GM23338 (cell line): ENCODE data around the gene SMIM15. TPM values are rescaled to one million over a fixed set of nuclear protein-coding genes. Genes with fewer than 3 reads are reported as not detected.

Experiments used
- ATAC-seq: fragments of 200-7000 bp; cut with Tn5 transposase; 3 replicates; pipeline ENCODE4 v1.9.1; 2020
- DNase-seq: peaks from one replicate; pipeline ENCODE4 v3.0.0-alpha.2; 2015; ENCODE audit warnings: low spot score
- H2AFZ ChIP-seq: fragments of 200-600 bp; sonication (generic); 2 replicates; pipeline ENCODE4 v1.8.0; 2016; ENCODE audit warnings: antibody characterized with exemption, mild to moderate bottlenecking, moderate library complexity
- H3F3A ChIP-seq: fragments of 200-600 bp; sonication (generic); replicated peaks from 2 replicates; pipeline ENCODE4 v1.8.0; 2017; ENCODE audit warnings: antibody characterized with exemption, mixed run types, low read depth
- H3K27ac ChIP-seq: fragments of 200-600 bp; sonication (generic); 2 replicates; pipeline ENCODE4 v1.6.1; 2016; ENCODE audit warnings: low read depth
- H3K27me3 ChIP-seq: fragments of 200-600 bp; sonication (generic); 2 replicates; pipeline ENCODE4 v1.8.0; 2016; ENCODE audit warnings: mild to moderate bottlenecking, mixed run types, moderate library complexity; ENCODE audit not compliant: insufficient read depth
- H3K36me3 ChIP-seq: fragments of 200-600 bp; sonication (generic); 2 replicates; pipeline ENCODE4 v1.8.0; 2016; ENCODE audit warnings: mild to moderate bottlenecking; ENCODE audit not compliant: insufficient read depth
- H3K4me1 ChIP-seq: fragments of 200-600 bp; sonication (generic); 2 replicates; pipeline ENCODE4 v1.8.0; 2016; ENCODE audit warnings: mild to moderate bottlenecking, moderate library complexity; ENCODE audit not compliant: insufficient read depth
- H3K4me2 ChIP-seq: fragments of 200-600 bp; sonication (generic); 2 replicates; pipeline ENCODE4 v1.7.1; 2017; ENCODE audit warnings: mixed run types
- H3K4me3 ChIP-seq: fragments of 200-600 bp; sonication (generic); 2 replicates; pipeline ENCODE4 v1.6.1; 2016; ENCODE audit warnings: mixed run types
- H3K79me2 ChIP-seq: fragments of 200-600 bp; sonication (generic); replicated peaks from 2 replicates; pipeline ENCODE4 v1.8.0; 2017; ENCODE audit warnings: mild to moderate bottlenecking; ENCODE audit not compliant: insufficient read depth
- H3K9me2 ChIP-seq: fragments of 200-600 bp; sonication (generic); 2 replicates; pipeline ENCODE4 v1.8.0; 2017; ENCODE audit not compliant: insufficient read depth
- H4K20me1 ChIP-seq: fragments of 200-600 bp; sonication (generic); replicated peaks from 2 replicates; pipeline ENCODE4 v1.8.0; 2017; ENCODE audit warnings: mild to moderate bottlenecking; ENCODE audit not compliant: insufficient read depth
- H3K27ac Mint-ChIP-seq: 2 replicates; pipeline ENCODE4 v1.8.0; 2020; ENCODE audit warnings: inconsistent platforms, mild to moderate bottlenecking, moderate library complexity, mixed read lengths
- H3K27me3 Mint-ChIP-seq: 3 replicates; pipeline ENCODE4 v1.8.0; 2022; ENCODE audit warnings: low read depth, mild to moderate bottlenecking, moderate library complexity, mixed read lengths, inconsistent platforms; ENCODE audit not compliant: insufficient read depth, poor library complexity
- H3K36me3 Mint-ChIP-seq: 3 replicates; pipeline ENCODE4 v1.8.0; 2021; ENCODE audit warnings: low read depth, mild to moderate bottlenecking, inconsistent platforms, moderate library complexity, mixed read lengths
- H3K4me1 Mint-ChIP-seq: 3 replicates; pipeline ENCODE4 v1.8.0; 2020; ENCODE audit warnings: mild to moderate bottlenecking, inconsistent platforms, mixed read lengths
- H3K4me3 Mint-ChIP-seq: 3 replicates; pipeline ENCODE4 v1.8.0; 2021; ENCODE audit warnings: moderate library complexity, mild to moderate bottlenecking, inconsistent platforms, mixed read lengths
- H3K9me3 Mint-ChIP-seq: 3 replicates; pipeline ENCODE4 v1.8.0; 2020; ENCODE audit warnings: moderate library complexity, mild to moderate bottlenecking, inconsistent platforms, mixed read lengths
- EZH2phosphoT487 ChIP-seq: fragments of 200-600 bp; sonication (generic); IDR thresholded peaks from one replicate; pipeline ENCODE4 v1.8.1; 2018; ENCODE audit warnings: antibody characterized with exemption; ENCODE audit not compliant: unreplicated experiment
- NANOG ChIP-seq: IDR thresholded peaks from 2 replicates; pipeline ENCODE4 v1.6.1; 2016; ENCODE audit warnings: antibody characterized with exemption, borderline replicate concordance
- STAT1 ChIP-seq: IDR thresholded peaks from one replicate; pipeline ENCODE4 v1.6.1; 2016; ENCODE audit warnings: antibody characterized with exemption; ENCODE audit not compliant: unreplicated experiment
- polyA plus RNA-seq: library from polyadenylated mRNA; unstranded; fragments of >200 nt; fragmentation: Nextera tagmentation; extraction: Ambion mirVana; gene quantifications from 2 replicates; pipeline ENCODE4 v1.2.1, GENCODE V29; 2016
- total RNA-seq: library from RNA; depleted of rRNA; stranded (reverse); fragments of >200 nt; shearing (Covaris generic); gene quantifications from 2 replicates; pipeline ENCODE4 v1.2.3, GENCODE V29; 2014
- TF ChIP-seq, protein P1 (sequence below), 2 experiments: fragments of 200-600 bp in 1 of 2; sonication (generic) in 1 of 2; conservative IDR thresholded peaks; 2 replicates each; pipeline versions ENCODE4 v1.5.1 to v1.6.1; 2016 to 2017; ENCODE audit warnings: antibody characterized with exemption in 2 of 2, low read depth in 2 of 2, mild to moderate bottlenecking in 2 of 2, moderate library complexity in 1 of 2
- TF ChIP-seq, protein P2 (sequence below): IDR thresholded peaks from one replicate; pipeline ENCODE4 v1.6.1; 2018; ENCODE audit warnings: antibody characterized with exemption; ENCODE audit not compliant: unreplicated experiment

SMIM15 gene
- total and polyA plus RNA-seq, 2 experiments from 2014 or later, result 33.4 to 53.9 TPM

DNA sequence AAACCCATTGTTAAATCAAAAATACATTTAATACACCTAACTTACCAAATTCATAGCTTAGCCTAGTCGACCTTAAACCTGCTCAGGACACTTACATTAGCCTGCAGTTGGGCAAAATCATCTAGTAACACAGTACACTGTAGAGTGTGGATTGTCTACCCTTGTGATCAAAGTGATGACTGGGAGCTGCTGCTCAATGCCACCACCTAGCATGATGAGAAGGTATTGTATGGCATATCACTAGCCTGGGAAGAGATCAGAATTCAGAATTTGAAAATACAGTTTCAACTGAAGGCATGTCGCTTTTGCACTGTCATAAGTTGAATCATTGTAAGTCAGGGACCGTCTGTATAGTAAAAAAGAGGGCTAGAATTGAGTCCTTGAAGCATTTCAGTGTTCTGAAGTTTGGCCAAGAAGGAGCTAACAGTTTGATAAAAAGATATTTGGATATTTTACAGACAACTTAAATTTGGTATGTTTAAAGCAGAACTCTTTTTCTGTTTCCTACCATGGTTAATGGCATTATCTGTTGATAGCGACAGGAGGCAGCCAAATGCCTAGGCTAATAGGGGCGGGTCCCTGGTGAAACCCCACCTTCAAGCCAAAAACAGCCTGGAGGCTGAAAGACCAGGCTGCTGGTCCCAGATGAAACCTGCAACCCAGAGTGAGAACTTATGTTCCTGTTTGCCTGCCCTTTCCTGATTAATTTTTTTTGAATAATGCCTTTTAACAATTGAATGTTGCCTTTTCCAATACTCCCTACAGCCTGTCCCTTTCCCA lies 23.0 kb downstream of the SMIM15 start:
- no peaks in the 10 kb centered on the region for H4K20me1 ChIP-seq
- H3K27ac Mint-ChIP-seq, result no peak overlapping the region
- no peaks in the 10 kb centered on the region for H3K36me3 Mint-ChIP-seq
- no peak overlapping the region for H3K4me3 ChIP-seq
- H3K4me3 Mint-ChIP-seq, result no peak overlapping the region
- H2AFZ ChIP-seq, result no peak overlapping the region
- H3K27me3 Mint-ChIP-seq, result peaks cover 5% of the 10 kb centered on the region
- no peaks in the 10 kb centered on the region for H3K9me2 ChIP-seq
- no peaks in the 10 kb centered on the region for H3K79me2 ChIP-seq
- H3K4me2 ChIP-seq, result no peak overlapping the region
- ATAC-seq (peak; percentile 72), DNase-seq (peak; percentile 47)
- no peaks in the 10 kb centered on the region for H3K27me3 ChIP-seq
- H3F3A ChIP-seq, result no peaks in the 10 kb centered on the region
- H3K4me1 ChIP-seq, result no peaks in the 10 kb centered on the region; the same call in 1 of the 2 replicates
- H3K27ac ChIP-seq, result no peak overlapping the region
- peaks cover 3% of the 10 kb centered on the region; the same call in 2 of the 3 replicates for H3K4me1 Mint-ChIP-seq
- H3K36me3 ChIP-seq, result no peaks in the 10 kb centered on the region
- TF ChIP-seq, protein P1, sequence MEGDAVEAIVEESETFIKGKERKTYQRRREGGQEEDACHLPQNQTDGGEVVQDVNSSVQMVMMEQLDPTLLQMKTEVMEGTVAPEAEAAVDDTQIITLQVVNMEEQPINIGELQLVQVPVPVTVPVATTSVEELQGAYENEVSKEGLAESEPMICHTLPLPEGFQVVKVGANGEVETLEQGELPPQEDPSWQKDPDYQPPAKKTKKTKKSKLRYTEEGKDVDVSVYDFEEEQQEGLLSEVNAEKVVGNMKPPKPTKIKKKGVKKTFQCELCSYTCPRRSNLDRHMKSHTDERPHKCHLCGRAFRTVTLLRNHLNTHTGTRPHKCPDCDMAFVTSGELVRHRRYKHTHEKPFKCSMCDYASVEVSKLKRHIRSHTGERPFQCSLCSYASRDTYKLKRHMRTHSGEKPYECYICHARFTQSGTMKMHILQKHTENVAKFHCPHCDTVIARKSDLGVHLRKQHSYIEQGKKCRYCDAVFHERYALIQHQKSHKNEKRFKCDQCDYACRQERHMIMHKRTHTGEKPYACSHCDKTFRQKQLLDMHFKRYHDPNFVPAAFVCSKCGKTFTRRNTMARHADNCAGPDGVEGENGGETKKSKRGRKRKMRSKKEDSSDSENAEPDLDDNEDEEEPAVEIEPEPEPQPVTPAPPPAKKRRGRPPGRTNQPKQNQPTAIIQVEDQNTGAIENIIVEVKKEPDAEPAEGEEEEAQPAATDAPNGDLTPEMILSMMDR (conservative IDR thresholded peaks at IDR 0.05; ENCODE audit: low read depth in 2 of 2), result peak; percentile 32 to 35; a peak in 3 of 4 replicates
- TF ChIP-seq STAT1, result no peak
- H3K9me3 Mint-ChIP-seq, result no peaks in the 10 kb centered on the region

DNA sequence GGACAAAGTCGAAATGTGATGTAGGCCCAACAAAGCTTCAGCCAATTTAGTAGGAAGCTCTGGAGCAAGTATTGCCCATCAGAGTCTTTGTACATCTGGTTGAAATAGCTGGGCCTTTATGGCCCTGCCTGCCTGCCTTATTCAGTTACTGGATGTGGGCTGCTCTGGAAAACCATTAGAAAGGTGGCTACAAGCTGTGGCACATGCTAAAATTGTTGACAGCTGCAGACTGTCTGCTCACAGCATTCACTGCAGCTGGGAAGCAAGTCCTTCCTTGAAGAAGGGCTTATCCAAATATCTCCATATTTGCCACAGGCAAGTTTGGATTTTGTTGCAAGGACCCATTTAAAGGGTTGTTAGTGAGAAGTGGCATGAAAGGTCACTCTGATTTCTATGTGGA lies 24.4 kb downstream of the SMIM15 start:
- Histone ChIP-seq H3K4me3 (no peak overlapping the region), H3K4me2 (no peak overlapping the region), H2AFZ (no peak overlapping the region), H3K79me2 (no peaks in the 10 kb centered on the region), H3F3A (no peaks in the 10 kb centered on the region), H3K9me2 (no peaks in the 10 kb centered on the region), H3K36me3 (no peaks in the 10 kb centered on the region), H3K27me3 (no peaks in the 10 kb centered on the region), H4K20me1 (no peaks in the 10 kb centered on the region), H3K27ac (no peak overlapping the region), H3K4me1 (no peaks in the 10 kb centered on the region; the same call in 1 of the 2 replicates)
- peaks cover 4% of the 10 kb centered on the region; the same call in 2 of the 3 replicates for H3K4me1 Mint-ChIP-seq
- H3K9me3 Mint-ChIP-seq, result no peaks in the 10 kb centered on the region
- H3K4me3 Mint-ChIP-seq, result no peak overlapping the region
- ATAC-seq, result no peak
- H3K36me3 Mint-ChIP-seq, result no peaks in the 10 kb centered on the region
- peaks cover 5% of the 10 kb centered on the region for H3K27me3 Mint-ChIP-seq
- TF ChIP-seq EZH2phosphoT487 (no peak), STAT1 (no peak), NANOG (no peak)
- TF ChIP-seq, protein P2, sequence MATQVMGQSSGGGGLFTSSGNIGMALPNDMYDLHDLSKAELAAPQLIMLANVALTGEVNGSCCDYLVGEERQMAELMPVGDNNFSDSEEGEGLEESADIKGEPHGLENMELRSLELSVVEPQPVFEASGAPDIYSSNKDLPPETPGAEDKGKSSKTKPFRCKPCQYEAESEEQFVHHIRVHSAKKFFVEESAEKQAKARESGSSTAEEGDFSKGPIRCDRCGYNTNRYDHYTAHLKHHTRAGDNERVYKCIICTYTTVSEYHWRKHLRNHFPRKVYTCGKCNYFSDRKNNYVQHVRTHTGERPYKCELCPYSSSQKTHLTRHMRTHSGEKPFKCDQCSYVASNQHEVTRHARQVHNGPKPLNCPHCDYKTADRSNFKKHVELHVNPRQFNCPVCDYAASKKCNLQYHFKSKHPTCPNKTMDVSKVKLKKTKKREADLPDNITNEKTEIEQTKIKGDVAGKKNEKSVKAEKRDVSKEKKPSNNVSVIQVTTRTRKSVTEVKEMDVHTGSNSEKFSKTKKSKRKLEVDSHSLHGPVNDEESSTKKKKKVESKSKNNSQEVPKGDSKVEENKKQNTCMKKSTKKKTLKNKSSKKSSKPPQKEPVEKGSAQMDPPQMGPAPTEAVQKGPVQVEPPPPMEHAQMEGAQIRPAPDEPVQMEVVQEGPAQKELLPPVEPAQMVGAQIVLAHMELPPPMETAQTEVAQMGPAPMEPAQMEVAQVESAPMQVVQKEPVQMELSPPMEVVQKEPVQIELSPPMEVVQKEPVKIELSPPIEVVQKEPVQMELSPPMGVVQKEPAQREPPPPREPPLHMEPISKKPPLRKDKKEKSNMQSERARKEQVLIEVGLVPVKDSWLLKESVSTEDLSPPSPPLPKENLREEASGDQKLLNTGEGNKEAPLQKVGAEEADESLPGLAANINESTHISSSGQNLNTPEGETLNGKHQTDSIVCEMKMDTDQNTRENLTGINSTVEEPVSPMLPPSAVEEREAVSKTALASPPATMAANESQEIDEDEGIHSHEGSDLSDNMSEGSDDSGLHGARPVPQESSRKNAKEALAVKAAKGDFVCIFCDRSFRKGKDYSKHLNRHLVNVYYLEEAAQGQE, result no peak
- no peak for DNase-seq
- no peak overlapping the region for H3K27ac Mint-ChIP-seq
